Panc1 (cell line): ENCODE results near the gene SOHLH2. TPM values are rescaled to one million over a fixed set of nuclear protein-coding genes. Genes with fewer than 3 reads are reported as not detected.

ENCODE experiments used
- ATAC-seq: fragments of 200-7000 bp; cut with Tn5 transposase; 2 replicates; pipeline ENCODE4 v1.9.1; 2020; ENCODE audit warnings: mild to moderate bottlenecking, moderate library complexity
- BruUV-seq: library from RNA; stranded (reverse); fragments of 400-500 nt; replicated peaks from 2 replicates; lab custom pipeline; 2021; lab: Mats Ljungman, UMichigan
- CTCF ChIA-PET: fragments of 300-600 bp; sonication (Branson Sonifier 250); formaldehyde crosslinking; loops from one replicate; lab custom pipeline; 2022; ENCODE audit warnings: antibody characterized with exemption; lab: Charles Lee
- POLR2A ChIA-PET: fragments of 300-600 bp; sonication (Branson Sonifier 250); formaldehyde crosslinking; loops from one replicate; lab custom pipeline; 2022; ENCODE audit warnings: antibody characterized with exemption; lab: Charles Lee
- DNase-seq: peaks from one replicate; pipeline ENCODE4 v3.0.0-alpha.2; 2010; ENCODE audit warnings: low read depth, low spot score
- H3K27ac ChIP-seq: 2 replicates; pipeline ENCODE4 v1.5.1; 2011; ENCODE audit warnings: mild to moderate bottlenecking, low read length, inconsistent platforms
- H3K27me3 ChIP-seq: fragments of 200-500 bp; sonication (Bioruptor generic); 2 replicates; pipeline ENCODE4 v1.6.0; 2014; ENCODE audit warnings: low read length, inconsistent platforms; ENCODE audit not compliant: control insufficient read depth, insufficient read depth
- H3K36me3 ChIP-seq: fragments of 200-500 bp; sonication (Bioruptor generic); 2 replicates; pipeline ENCODE4 v1.5.1; 2014; ENCODE audit warnings: inconsistent platforms, mild to moderate bottlenecking, low read length, moderate library complexity; ENCODE audit not compliant: control insufficient read depth, insufficient read depth
- H3K4me1 ChIP-seq: 2 replicates; pipeline ENCODE4 v1.5.1; 2011; ENCODE audit warnings: inconsistent platforms, mild to moderate bottlenecking, low read length, moderate library complexity; ENCODE audit not compliant: control insufficient read depth, insufficient read depth
- H3K4me3 ChIP-seq, 2 experiments: 2 replicates each; pipeline ENCODE4 v1.5.1; 2011 to 2012; ENCODE audit warnings: low read depth in 2 of 2, low read length in 2 of 2, mild to moderate bottlenecking in 2 of 2, inconsistent platforms in 1 of 2, moderate library complexity in 1 of 2
- H3K9me3 ChIP-seq: fragments of 200-500 bp; sonication (Bioruptor generic); 2 replicates; pipeline ENCODE4 v1.5.1; 2014; ENCODE audit warnings: low read depth, mild to moderate bottlenecking, inconsistent platforms, low read length, moderate library complexity; ENCODE audit not compliant: control insufficient read depth, insufficient read depth
- POLR2AphosphoS5 ChIP-seq: IDR thresholded peaks from 2 replicates; pipeline ENCODE4 v1.6.1; 2012; ENCODE audit warnings: mild to moderate bottlenecking, low read depth, low read length, moderate library complexity
- SIN3A ChIP-seq: IDR thresholded peaks from 2 replicates; pipeline ENCODE4 v1.6.1; 2012; ENCODE audit warnings: low read depth, mild to moderate bottlenecking, low read length, moderate library complexity, borderline replicate concordance; ENCODE audit not compliant: insufficient read depth
- TCF7L2 ChIP-seq: IDR thresholded peaks from 2 replicates; pipeline ENCODE4 v1.6.1; 2011; ENCODE audit warnings: mild to moderate bottlenecking, low read depth, low read length, inconsistent platforms
- in situ Hi-C: cut with HindIII; loops from 2 replicates; pipeline ENCODE4 v1.10.0; 2016; ENCODE audit warnings: low sequenced_read_pairs, low pct_unique_long_range_greater_than_20kb
- intact Hi-C: fragments of 100-400 bp; cut with micrococcal nuclease; formaldehyde crosslinking; loops from one replicate; pipeline ENCODE4 v1.10.0; 2022; ENCODE audit not compliant: unreplicated experiment
- total RNA-seq: library from RNA; stranded (reverse); gene quantifications from one replicate; pipeline ENCODE4 v1.2.1, GENCODE V29; 2021; ENCODE audit not compliant: unreplicated experiment
- TF ChIP-seq, protein P1 (sequence below): fragments of 450-650 bp; IDR thresholded peaks from 2 replicates; pipeline ENCODE4 v1.5.1; 2017; ENCODE audit warnings: mild to moderate bottlenecking
- TF ChIP-seq, protein P2 (sequence below), 2 experiments: IDR thresholded peaks; 2 replicates each; pipeline ENCODE4 v1.6.1; 2011 to 2012; ENCODE audit warnings: low read depth in 2 of 2, control low read depth in 1 of 2, low read length in 1 of 2, mild to moderate bottlenecking in 1 of 2, moderate library complexity in 1 of 2; ENCODE audit not compliant: insufficient read depth in 1 of 2

The SOHLH2 gene
- total RNA-seq, 1 experiment from 2014 or later: 0.08 TPM

DNA sequence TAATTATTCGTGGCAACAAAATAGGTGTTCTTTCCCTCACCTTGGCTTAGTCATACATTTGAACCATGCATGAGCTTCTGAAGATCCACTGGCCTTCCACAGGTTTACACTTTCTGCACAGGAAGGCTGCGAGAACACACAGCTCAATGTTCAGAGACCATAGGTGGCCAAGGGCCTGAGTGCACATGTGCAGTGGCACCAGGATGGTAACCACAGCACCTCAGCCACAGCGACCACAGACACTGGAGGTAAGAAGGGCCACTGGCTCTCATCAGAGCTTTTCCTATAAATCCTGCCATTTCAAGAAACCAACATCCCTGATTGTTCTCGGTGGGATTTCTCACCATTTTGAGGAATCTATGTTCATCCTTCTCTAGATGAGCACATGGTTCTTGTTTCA lies 84.8 kb downstream of the SOHLH2 start:
- in situ Hi-C loops: no loop called here
- ATAC-seq: no peak
- no TSS peak for BruUV-seq

DNA sequence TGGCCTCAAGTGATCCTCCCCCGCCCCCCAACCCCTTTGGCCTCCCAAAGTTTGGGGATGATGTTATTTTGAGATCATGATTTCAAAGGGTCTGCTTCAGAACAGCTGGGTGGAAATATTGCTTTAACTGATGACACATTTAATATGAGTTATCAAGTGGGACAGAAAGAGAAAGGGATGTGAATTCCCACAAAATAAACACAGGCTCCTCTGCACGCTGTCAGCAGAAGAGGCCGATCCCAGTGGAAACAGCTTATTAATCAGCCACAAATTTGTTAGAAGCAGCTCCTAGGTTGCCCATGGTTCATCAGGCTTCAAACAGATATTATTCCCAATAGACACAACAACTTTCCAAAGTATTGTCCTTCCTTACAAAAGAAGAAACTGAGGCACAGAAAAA lies 87.9 kb downstream of the SOHLH2 start:
- CTCF ChIA-PET: no interaction called here
- Histone ChIP-seq H3K27me3 (no peaks in the 10 kb centered on the region), H3K4me3 (no peak overlapping the region), H3K9me3 (no peaks in the 10 kb centered on the region), H3K4me1 (no peaks in the 10 kb centered on the region), H3K27ac (no peak overlapping the region), H3K36me3 (no peaks in the 10 kb centered on the region)
- POLR2A ChIA-PET: no interaction called here
- no TSS peak for BruUV-seq
- in situ Hi-C loops: no loop called here
- DNase-seq (no peak), ATAC-seq (no peak)
- intact Hi-C loops: no loop called here
- TF ChIP-seq, protein P1, sequence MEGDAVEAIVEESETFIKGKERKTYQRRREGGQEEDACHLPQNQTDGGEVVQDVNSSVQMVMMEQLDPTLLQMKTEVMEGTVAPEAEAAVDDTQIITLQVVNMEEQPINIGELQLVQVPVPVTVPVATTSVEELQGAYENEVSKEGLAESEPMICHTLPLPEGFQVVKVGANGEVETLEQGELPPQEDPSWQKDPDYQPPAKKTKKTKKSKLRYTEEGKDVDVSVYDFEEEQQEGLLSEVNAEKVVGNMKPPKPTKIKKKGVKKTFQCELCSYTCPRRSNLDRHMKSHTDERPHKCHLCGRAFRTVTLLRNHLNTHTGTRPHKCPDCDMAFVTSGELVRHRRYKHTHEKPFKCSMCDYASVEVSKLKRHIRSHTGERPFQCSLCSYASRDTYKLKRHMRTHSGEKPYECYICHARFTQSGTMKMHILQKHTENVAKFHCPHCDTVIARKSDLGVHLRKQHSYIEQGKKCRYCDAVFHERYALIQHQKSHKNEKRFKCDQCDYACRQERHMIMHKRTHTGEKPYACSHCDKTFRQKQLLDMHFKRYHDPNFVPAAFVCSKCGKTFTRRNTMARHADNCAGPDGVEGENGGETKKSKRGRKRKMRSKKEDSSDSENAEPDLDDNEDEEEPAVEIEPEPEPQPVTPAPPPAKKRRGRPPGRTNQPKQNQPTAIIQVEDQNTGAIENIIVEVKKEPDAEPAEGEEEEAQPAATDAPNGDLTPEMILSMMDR: no peak
- TF ChIP-seq SIN3A: no peak
- TF ChIP-seq POLR2AphosphoS5: no peak
- no peak for TF ChIP-seq TCF7L2
- TF ChIP-seq, protein P2, sequence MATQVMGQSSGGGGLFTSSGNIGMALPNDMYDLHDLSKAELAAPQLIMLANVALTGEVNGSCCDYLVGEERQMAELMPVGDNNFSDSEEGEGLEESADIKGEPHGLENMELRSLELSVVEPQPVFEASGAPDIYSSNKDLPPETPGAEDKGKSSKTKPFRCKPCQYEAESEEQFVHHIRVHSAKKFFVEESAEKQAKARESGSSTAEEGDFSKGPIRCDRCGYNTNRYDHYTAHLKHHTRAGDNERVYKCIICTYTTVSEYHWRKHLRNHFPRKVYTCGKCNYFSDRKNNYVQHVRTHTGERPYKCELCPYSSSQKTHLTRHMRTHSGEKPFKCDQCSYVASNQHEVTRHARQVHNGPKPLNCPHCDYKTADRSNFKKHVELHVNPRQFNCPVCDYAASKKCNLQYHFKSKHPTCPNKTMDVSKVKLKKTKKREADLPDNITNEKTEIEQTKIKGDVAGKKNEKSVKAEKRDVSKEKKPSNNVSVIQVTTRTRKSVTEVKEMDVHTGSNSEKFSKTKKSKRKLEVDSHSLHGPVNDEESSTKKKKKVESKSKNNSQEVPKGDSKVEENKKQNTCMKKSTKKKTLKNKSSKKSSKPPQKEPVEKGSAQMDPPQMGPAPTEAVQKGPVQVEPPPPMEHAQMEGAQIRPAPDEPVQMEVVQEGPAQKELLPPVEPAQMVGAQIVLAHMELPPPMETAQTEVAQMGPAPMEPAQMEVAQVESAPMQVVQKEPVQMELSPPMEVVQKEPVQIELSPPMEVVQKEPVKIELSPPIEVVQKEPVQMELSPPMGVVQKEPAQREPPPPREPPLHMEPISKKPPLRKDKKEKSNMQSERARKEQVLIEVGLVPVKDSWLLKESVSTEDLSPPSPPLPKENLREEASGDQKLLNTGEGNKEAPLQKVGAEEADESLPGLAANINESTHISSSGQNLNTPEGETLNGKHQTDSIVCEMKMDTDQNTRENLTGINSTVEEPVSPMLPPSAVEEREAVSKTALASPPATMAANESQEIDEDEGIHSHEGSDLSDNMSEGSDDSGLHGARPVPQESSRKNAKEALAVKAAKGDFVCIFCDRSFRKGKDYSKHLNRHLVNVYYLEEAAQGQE (IDR thresholded peaks at IDR 0.05; ENCODE audit: insufficient read depth in 1 of 2, low read depth in 2 of 2, low read length in 1 of 2): no peak

More for the DNA sequence above, 84.8 kb downstream of the SOHLH2 start:
- ChIA-PET POLR2A (no interaction called here), CTCF (interaction anchor here (0.5 kb wide), 1 partner anchor 144 kb away, joined by 3 read pairs; no protein-coding TSS in a partner anchor)
- no peak overlapping the region for H3K27ac ChIP-seq
- no peak for DNase-seq
- intact Hi-C loops: no loop called here
- TF ChIP-seq SIN3A (no peak), TCF7L2 (no peak)
- TF ChIP-seq, protein P2 (IDR thresholded peaks at IDR 0.05; ENCODE audit: insufficient read depth in 1 of 2, low read depth in 2 of 2, low read length in 1 of 2): no peak
- TF ChIP-seq, protein P1: no peak
- no peaks in the 10 kb centered on the region for H3K27me3 ChIP-seq
- H3K36me3 ChIP-seq: no peaks in the 10 kb centered on the region
- H3K4me1 ChIP-seq: no peaks in the 10 kb centered on the region
- no peaks in the 10 kb centered on the region for H3K9me3 ChIP-seq
- no peak overlapping the region for H3K4me3 ChIP-seq
